ENCODE results near the gene PHLPP1.

Gene PHLPP1

GRCh38 chr18:62744076-62744968 is 29.0 kb downstream of the PHLPP1 start:
- no peak for DNase-seq

GRCh38 chr18:62745089-62745751 is 29.9 kb downstream of the PHLPP1 start:
- no peak for DNase-seq

GRCh38 chr18:62749389-62749788 is 34.0 kb downstream of the PHLPP1 start:
- no peak for DNase-seq

GRCh38 chr18:62751341-62751821 is 36.0 kb downstream of the PHLPP1 start:
- DNase-seq: no peak

- DNase-seq: no peak
Measured at GRCh38 chr18:62751977-62752376, 36.6 kb downstream of the PHLPP1 start.

GRCh38 chr18:62754026-62754425 is 38.7 kb downstream of the PHLPP1 start:
- no peak for DNase-seq

GRCh38 chr18:62755454-62755853 is 40.1 kb downstream of the PHLPP1 start:
- no peak for DNase-seq

GRCh38 chr18:62755946-62756345 is 40.6 kb downstream of the PHLPP1 start:
- no peak for DNase-seq

- DNase-seq: no peak
Measured at GRCh38 chr18:62757399-62758010, 42.2 kb downstream of the PHLPP1 start.

- no peak for DNase-seq
Measured at GRCh38 chr18:62758591-62758990, 43.2 kb downstream of the PHLPP1 start.

GRCh38 chr18:62759704-62760402 is 44.5 kb downstream of the PHLPP1 start:
- DNase-seq: no peak

- DNase-seq: no peak
Measured at GRCh38 chr18:62760403-62760734, 45.0 kb downstream of the PHLPP1 start.

GRCh38 chr18:62763101-62763521 is 47.8 kb downstream of the PHLPP1 start:
- DNase-seq: no peak

GRCh38 chr18:62766266-62766665 is 50.9 kb downstream of the PHLPP1 start:
- no peak for DNase-seq

GRCh38 chr18:62767321-62767720 is 52.0 kb downstream of the PHLPP1 start:
- DNase-seq: no peak

GRCh38 chr18:62767836-62768557 is 52.7 kb downstream of the PHLPP1 start:
- DNase-seq: no peak

- no peak for DNase-seq
Measured at GRCh38 chr18:62768558-62768943, 53.2 kb downstream of the PHLPP1 start.

- no peak for DNase-seq
Measured at GRCh38 chr18:62769216-62769615, 53.9 kb downstream of the PHLPP1 start.

GRCh38 chr18:62771494-62772270 is 56.3 kb downstream of the PHLPP1 start:
- no peak for DNase-seq

GRCh38 chr18:62772860-62773584 is 57.7 kb downstream of the PHLPP1 start:
- DNase-seq: no peak

GRCh38 chr18:62773691-62774090 is 58.4 kb downstream of the PHLPP1 start:
- no peak for DNase-seq

Data from stimulated activated CD4-positive, alpha-beta T cell treated with anti-CD3 and anti-CD28 coated beads, Interleukin-2, amount 100 ng/mL, for 24 hours (primary cell).